ENCODE results near the gene NLRP9. TPM values are rescaled to one million over a fixed set of nuclear protein-coding genes. Genes with fewer than 3 reads are reported as not detected.

The NLRP9 gene
- total RNA-seq, 3 donors from 2014 or later (not counting 1 experiment from before 2014, with no cell fraction given), result not detected

- Histone ChIP-seq H3K4me1 (ENCODE audit: control insufficient read depth, insufficient read depth, low read length) (peaks cover 17% of the 10 kb centered on the region), H3K27ac (ENCODE audit: low read length) (no peak overlapping the region), H3K27me3 (ENCODE audit: control insufficient read depth, insufficient read depth, low read length) (no peaks in the 10 kb centered on the region), H3K9me3 (ENCODE audit: control insufficient read depth, insufficient read depth, low read length) (no peaks in the 10 kb centered on the region), H3K4me3 (ENCODE audit: low read length) (no peak overlapping the region), H3K36me3 (ENCODE audit: control insufficient read depth, insufficient read depth, low read length) (peaks cover 56% of the 10 kb centered on the region)
- no peak for ATAC-seq
- H3K27me3 Mint-ChIP-seq (ENCODE audit: low read depth in 2 of 2), result no peaks in the 10 kb centered on the region
- no peak overlapping the region for H3K4me3 Mint-ChIP-seq
- H3K36me3 Mint-ChIP-seq, result no peaks in the 10 kb centered on the region
- peaks cover 20 to 32% of the 10 kb centered on the region in 2 donors for H3K4me1 Mint-ChIP-seq
- H3K9me3 Mint-ChIP-seq, result no peaks in the 10 kb centered on the region
- DNase-seq, result peak in 1 of 2 donors; percentile 47
- peak overlapping the region; percentile 34 to 60 for H3K27ac Mint-ChIP-seq
- 89% methylated on average over 23 of the region's 23 CpGs for WGBS (ENCODE audit: insufficient coverage)
- intact Hi-C loops (cut with micrococcal nuclease), result no loop called here
- no peak for TF ChIP-seq CTCF (IDR thresholded peaks at IDR 0.05)
These were observed 67.7 kb downstream of the NLRP9 start for GRCh38 chr19:55670280-55671053.

GRCh38 chr19:55669418-55670279 is 68.6 kb downstream of the NLRP9 start:
- Mint-ChIP-seq H3K9me3 (no peaks in the 10 kb centered on the region), H3K4me3 (no peak overlapping the region), H3K27me3 (ENCODE audit: low read depth in 2 of 2) (no peaks in the 10 kb centered on the region), H3K27ac (peak overlapping the region in 1 of 2 donors; percentile 22), H3K36me3 (no peaks in the 10 kb centered on the region), H3K4me1 (peaks cover 17 to 27% of the 10 kb centered on the region in 2 donors)
- DNase-seq (no peak), ATAC-seq (no peak)
- Histone ChIP-seq H3K36me3 (ENCODE audit: control insufficient read depth, insufficient read depth, low read length) (peaks cover 60% of the 10 kb centered on the region), H3K4me3 (ENCODE audit: low read length) (no peak overlapping the region), H3K27me3 (ENCODE audit: control insufficient read depth, insufficient read depth, low read length) (no peaks in the 10 kb centered on the region), H3K9me3 (ENCODE audit: control insufficient read depth, insufficient read depth, low read length) (no peaks in the 10 kb centered on the region), H3K27ac (ENCODE audit: low read length) (no peak overlapping the region), H3K4me1 (ENCODE audit: control insufficient read depth, insufficient read depth, low read length) (peaks cover 14% of the 10 kb centered on the region)
- WGBS (ENCODE audit: insufficient coverage), result 91% methylated on average over 42 of the region's 43 CpGs
- TF ChIP-seq CTCF (IDR thresholded peaks at IDR 0.05), result no peak
- intact Hi-C loops (cut with micrococcal nuclease), result no loop called here

GRCh38 chr19:55668603-55669348 is 69.4 kb downstream of the NLRP9 start:
- no peaks in the 10 kb centered on the region for H3K27me3 ChIP-seq (ENCODE audit: control insufficient read depth, insufficient read depth, low read length)
- H3K4me3 ChIP-seq (ENCODE audit: low read length), result no peak overlapping the region
- H3K9me3 Mint-ChIP-seq, result no peaks in the 10 kb centered on the region
- intact Hi-C loops (cut with micrococcal nuclease), result no loop called here
- no peak overlapping the region for H3K4me3 Mint-ChIP-seq
- no peak overlapping the region for H3K27ac Mint-ChIP-seq
- H3K27me3 Mint-ChIP-seq (ENCODE audit: low read depth in 2 of 2), result no peaks in the 10 kb centered on the region
- no peak for TF ChIP-seq CTCF (IDR thresholded peaks at IDR 0.05)
- H3K36me3 Mint-ChIP-seq, result no peaks in the 10 kb centered on the region
- no peak for ATAC-seq
- no peak overlapping the region for H3K27ac ChIP-seq (ENCODE audit: low read length)
- WGBS (ENCODE audit: insufficient coverage), result 94% methylated on average over 29 of the region's 30 CpGs
- H3K9me3 ChIP-seq (ENCODE audit: control insufficient read depth, insufficient read depth, low read length), result no peaks in the 10 kb centered on the region
- no peak for DNase-seq
- peaks cover 9% of the 10 kb centered on the region for H3K4me1 ChIP-seq (ENCODE audit: control insufficient read depth, insufficient read depth, low read length)
- H3K4me1 Mint-ChIP-seq, result peaks cover 17 to 26% of the 10 kb centered on the region in 2 donors
- peaks cover 66% of the 10 kb centered on the region for H3K36me3 ChIP-seq (ENCODE audit: control insufficient read depth, insufficient read depth, low read length)

Data from natural killer cell (primary cell).